Epithelial cell of esophagus (primary cell): Measurements from ENCODE around the gene KLHL40.

ENCODE experiments used
- DNase-seq: peaks from one replicate; pipeline ENCODE4 v3.0.0; 2010; ENCODE audit warnings: low read depth
- H3K4me3 ChIP-seq: 2 replicates; pipeline ENCODE4 v1.5.1; 2011; ENCODE audit warnings: mild to moderate bottlenecking, low read length, control low read depth
- TF ChIP-seq, protein P1 (sequence below): IDR thresholded peaks from 2 replicates; pipeline ENCODE4 v1.5.1; 2011; ENCODE audit warnings: low read depth, mild to moderate bottlenecking, low read length, control low read depth, inconsistent platforms; ENCODE audit not compliant: insufficient read depth; ENCODE audit errors: missing control alignments

Gene KLHL40

DNA sequence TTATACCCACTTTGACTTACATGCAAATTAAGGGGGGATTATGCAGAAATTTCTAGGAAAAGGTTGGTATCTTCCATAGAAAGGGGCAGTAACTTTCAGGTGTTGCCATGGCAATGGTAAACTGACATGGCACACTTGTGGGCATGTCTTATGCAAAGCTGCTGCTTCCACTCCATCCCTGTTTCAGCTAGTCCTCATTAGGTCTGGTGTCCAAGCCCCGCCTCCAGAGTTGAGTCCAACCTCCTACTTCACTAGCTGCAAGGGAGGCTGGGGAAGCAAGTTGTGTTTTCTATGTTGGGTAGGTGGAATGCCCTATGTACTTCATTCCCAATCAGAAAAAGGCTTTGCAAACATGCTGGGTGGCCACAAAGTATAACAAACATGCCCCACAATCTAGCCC, 14.7 kb upstream of the KLHL40 start:
- TF ChIP-seq, protein P1, sequence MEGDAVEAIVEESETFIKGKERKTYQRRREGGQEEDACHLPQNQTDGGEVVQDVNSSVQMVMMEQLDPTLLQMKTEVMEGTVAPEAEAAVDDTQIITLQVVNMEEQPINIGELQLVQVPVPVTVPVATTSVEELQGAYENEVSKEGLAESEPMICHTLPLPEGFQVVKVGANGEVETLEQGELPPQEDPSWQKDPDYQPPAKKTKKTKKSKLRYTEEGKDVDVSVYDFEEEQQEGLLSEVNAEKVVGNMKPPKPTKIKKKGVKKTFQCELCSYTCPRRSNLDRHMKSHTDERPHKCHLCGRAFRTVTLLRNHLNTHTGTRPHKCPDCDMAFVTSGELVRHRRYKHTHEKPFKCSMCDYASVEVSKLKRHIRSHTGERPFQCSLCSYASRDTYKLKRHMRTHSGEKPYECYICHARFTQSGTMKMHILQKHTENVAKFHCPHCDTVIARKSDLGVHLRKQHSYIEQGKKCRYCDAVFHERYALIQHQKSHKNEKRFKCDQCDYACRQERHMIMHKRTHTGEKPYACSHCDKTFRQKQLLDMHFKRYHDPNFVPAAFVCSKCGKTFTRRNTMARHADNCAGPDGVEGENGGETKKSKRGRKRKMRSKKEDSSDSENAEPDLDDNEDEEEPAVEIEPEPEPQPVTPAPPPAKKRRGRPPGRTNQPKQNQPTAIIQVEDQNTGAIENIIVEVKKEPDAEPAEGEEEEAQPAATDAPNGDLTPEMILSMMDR: no peak
- DNase-seq: no peak
- H3K4me3 ChIP-seq: no peak overlapping the region

DNA sequence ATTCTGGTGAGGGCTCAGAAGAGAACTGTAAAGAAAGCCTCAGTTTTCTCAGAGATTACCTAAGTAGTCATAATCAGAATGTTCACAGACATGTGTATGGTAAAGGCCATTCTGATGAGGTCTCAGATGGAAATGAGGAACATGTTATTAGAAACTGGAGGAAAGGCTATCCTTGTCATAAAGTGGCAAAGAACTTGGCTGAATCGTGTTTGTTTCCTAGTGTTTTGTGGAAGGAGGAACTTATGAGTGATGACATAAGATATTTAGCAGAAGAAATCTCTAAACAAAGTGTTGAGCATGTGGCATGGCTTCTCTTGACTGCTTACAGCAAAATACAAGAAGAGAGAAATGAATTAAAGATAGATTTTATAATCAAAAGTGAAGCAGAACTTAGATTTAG, 12.8 kb upstream of the KLHL40 start:
- DNase-seq: no peak
- TF ChIP-seq, protein P1: no peak
- H3K4me3 ChIP-seq: no peak overlapping the region

DNA sequence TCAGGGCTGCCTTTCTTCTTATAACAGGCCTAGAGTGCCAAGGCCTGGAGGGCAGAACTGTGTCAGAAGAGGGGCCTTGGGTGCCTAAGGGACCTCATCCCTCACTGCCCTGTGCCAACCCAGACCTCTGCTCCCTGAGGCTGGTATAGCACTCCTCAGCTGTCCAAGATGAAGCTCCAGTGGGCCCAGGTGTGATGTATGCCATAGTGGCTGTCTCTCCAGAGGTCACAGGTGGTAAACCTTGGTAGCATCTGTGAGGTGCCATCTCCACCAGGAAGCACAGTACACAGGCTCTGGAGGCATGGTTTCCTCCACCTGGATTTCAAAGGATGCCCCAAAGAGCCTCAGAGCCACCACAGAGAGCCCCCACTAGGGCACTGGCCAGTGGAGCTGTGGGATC, 12.3 kb upstream of the KLHL40 start:
- no peak for DNase-seq

DNA sequence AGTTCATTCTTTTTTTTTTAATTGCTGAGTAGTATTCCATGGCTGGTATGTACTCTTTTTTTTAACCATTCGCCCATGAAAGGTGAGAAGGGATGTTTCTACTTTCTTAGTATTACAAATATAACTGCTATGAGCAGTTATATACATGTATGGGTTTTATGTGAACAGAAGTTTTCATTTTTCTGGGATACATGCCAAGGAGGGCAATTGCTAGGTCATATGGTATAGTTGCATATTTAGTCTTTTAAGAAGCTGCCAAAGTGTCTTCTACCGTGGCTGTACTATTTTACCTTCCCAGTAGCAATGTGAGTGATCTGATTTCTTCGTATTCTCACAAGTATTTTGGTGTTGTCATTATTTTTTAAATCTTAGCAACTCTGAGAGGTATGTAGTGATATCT, 11.2 kb upstream of the KLHL40 start:
- no peak for DNase-seq
- TF ChIP-seq, protein P1: no peak
- no peak overlapping the region for H3K4me3 ChIP-seq

More for the DNA sequence above, 12.3 kb upstream of the KLHL40 start:
- TF ChIP-seq, protein P1: no peak
- H3K4me3 ChIP-seq: no peak overlapping the region

DNA sequence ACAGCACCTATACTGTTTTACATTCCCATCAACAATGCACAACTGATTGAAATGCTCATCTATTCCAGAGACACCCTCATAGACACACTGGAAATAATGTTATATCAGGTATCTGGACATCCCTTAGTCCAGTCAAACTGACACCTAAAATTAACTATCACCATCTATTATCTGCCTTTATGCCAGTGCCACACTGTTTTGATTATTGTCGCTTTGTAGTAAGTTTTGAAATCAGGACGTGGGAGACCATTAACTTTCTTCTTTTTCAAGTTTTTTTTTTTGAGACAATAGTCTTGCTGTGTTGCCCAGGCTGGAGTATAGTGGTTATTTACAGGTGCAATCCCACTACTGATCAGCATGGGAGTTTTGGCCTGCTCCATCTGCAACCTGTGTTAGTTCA, 9.4 kb upstream of the KLHL40 start:
- DNase-seq: no peak
- TF ChIP-seq, protein P1: no peak
- H3K4me3 ChIP-seq: no peak overlapping the region

DNA sequence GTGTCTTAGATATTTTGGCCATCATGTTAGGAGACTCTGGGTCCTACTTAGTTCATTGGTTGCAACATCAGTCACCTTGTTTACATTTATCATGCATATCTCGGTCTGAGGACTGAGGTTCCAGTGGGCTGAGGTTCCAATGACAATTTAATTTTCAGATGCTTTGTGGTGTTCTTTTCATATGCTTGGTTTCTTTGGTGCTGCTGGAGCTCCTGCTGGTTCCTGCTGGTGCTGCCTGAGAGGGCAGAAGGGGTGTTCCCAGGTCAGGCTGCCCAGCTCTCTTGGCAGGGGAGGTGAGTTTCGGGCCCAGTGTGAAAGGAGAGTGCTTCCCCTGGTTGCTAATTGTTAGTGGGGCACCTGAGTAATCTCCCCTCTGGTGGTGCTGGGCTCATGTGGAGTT, 6.9 kb upstream of the KLHL40 start:
- TF ChIP-seq, protein P1: no peak
- no peak overlapping the region for H3K4me3 ChIP-seq
- DNase-seq: no peak

DNA sequence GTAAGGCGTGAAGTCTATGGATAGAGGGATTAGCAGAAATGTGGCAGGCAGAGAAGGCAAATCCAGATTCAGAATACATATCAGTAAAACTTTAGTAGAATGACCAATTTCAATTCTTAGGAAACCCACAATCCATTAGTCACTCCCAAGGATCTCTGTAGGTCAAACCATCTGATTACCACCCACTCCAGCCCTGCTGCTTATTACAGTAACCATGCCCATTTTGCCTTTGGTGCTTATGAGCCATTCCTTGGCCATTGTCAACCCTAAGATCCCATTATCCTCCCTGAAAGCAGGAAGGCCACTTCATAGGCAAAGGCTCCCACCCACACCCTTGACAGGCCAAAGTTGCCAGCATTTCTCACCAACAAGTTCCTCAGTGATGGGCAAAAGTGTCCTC, 5.1 kb upstream of the KLHL40 start:
- DNase-seq: peak; percentile 23
- TF ChIP-seq, protein P1: no peak
- H3K4me3 ChIP-seq: no peak overlapping the region
